Activated T-helper 17 cell treated with anti-CD3 and anti-CD28 coated beads, Interleukin-2, amount 50 U/mL, for 72 hours (primary cell): Measurements from ENCODE around the gene ST3GAL4. TPM values are rescaled to one million over a fixed set of nuclear protein-coding genes. Genes with fewer than 3 reads are reported as not detected.

Source experiments
- ATAC-seq: fragments of 150-1000 bp; cut with Tn5 transposase; replicated peaks from 2 replicates; pipeline ENCODE4 v1.10.0; 2021; ENCODE audit warnings: mild to moderate bottlenecking, moderate library complexity
- H3K27ac Mint-ChIP-seq: one replicate; pipeline ENCODE4 v1.8.0; 2022; ENCODE audit warnings: mixed read lengths
- H3K27me3 Mint-ChIP-seq: one replicate; pipeline ENCODE4 v1.8.0; 2022; ENCODE audit warnings: mixed read lengths
- H3K36me3 Mint-ChIP-seq: one replicate; pipeline ENCODE4 v1.8.0; 2022; ENCODE audit warnings: low read depth, mild to moderate bottlenecking, mixed read lengths
- H3K4me1 Mint-ChIP-seq: one replicate; pipeline ENCODE4 v1.8.0; 2022; ENCODE audit warnings: mixed read lengths
- H3K4me3 Mint-ChIP-seq: one replicate; pipeline ENCODE4 v1.8.0; 2022; ENCODE audit warnings: mild to moderate bottlenecking, mixed read lengths
- H3K9me3 Mint-ChIP-seq: one replicate; pipeline ENCODE4 v1.8.0; 2022; ENCODE audit warnings: mixed read lengths
- total RNA-seq, 2 donors: library from RNA; stranded (reverse); gene quantifications; one replicate each; pipeline ENCODE4 v1.2.3, GENCODE V29; 2022

ST3GAL4 gene
- total RNA-seq, 2 donors from 2014 or later = 10.0 to 16.2 TPM

GRCh38 chr11:126319374-126319740 is 36.1 kb upstream of the ST3GAL4 start:
- Mint-ChIP-seq H3K4me3 (peak overlapping the region; percentile 82), H3K27ac (peak overlapping the region; percentile 75), H3K9me3 (no peaks in the 10 kb centered on the region), H3K27me3 (no peaks in the 10 kb centered on the region), H3K36me3 (peaks cover 54% of the 10 kb centered on the region), H3K4me1 (peaks cover 37% of the 10 kb centered on the region)
- no peak for ATAC-seq

GRCh38 chr11:126322996-126323395 is 32.5 kb upstream of the ST3GAL4 start:
- ATAC-seq = no peak
- H3K36me3 Mint-ChIP-seq = peaks cover 45% of the 10 kb centered on the region
- no peaks in the 10 kb centered on the region for H3K9me3 Mint-ChIP-seq
- H3K4me1 Mint-ChIP-seq = peaks cover 25% of the 10 kb centered on the region
- no peak overlapping the region for H3K27ac Mint-ChIP-seq
- no peak overlapping the region for H3K4me3 Mint-ChIP-seq
- H3K27me3 Mint-ChIP-seq = no peaks in the 10 kb centered on the region

GRCh38 chr11:126327281-126328000 is 28.0 kb upstream of the ST3GAL4 start:
- no peak overlapping the region for H3K4me3 Mint-ChIP-seq
- H3K36me3 Mint-ChIP-seq = peaks cover 43% of the 10 kb centered on the region
- H3K9me3 Mint-ChIP-seq = no peaks in the 10 kb centered on the region
- ATAC-seq = no peak
- peak overlapping the region; percentile 73 for H3K27ac Mint-ChIP-seq
- no peaks in the 10 kb centered on the region for H3K27me3 Mint-ChIP-seq
- peaks cover 17% of the 10 kb centered on the region for H3K4me1 Mint-ChIP-seq

- no peak overlapping the region for H3K4me3 Mint-ChIP-seq
- H3K27ac Mint-ChIP-seq = peak overlapping the region; percentile 73
- no peaks in the 10 kb centered on the region for H3K9me3 Mint-ChIP-seq
- no peak for ATAC-seq
- peaks cover 43% of the 10 kb centered on the region for H3K36me3 Mint-ChIP-seq
- no peaks in the 10 kb centered on the region for H3K27me3 Mint-ChIP-seq
- H3K4me1 Mint-ChIP-seq = peaks cover 19% of the 10 kb centered on the region
Measured at GRCh38 chr11:126328001-126328390, 27.5 kb upstream of the ST3GAL4 start.

GRCh38 chr11:126328444-126328843 is 27.0 kb upstream of the ST3GAL4 start:
- Mint-ChIP-seq H3K27me3 (no peaks in the 10 kb centered on the region), H3K27ac (peak overlapping the region; percentile 73), H3K4me3 (no peak overlapping the region), H3K9me3 (no peaks in the 10 kb centered on the region), H3K36me3 (peaks cover 45% of the 10 kb centered on the region), H3K4me1 (peaks cover 19% of the 10 kb centered on the region)
- ATAC-seq = no peak

- ATAC-seq = no peak
Measured at GRCh38 chr11:126328938-126329643, 26.4 kb upstream of the ST3GAL4 start.

GRCh38 chr11:126329644-126330211 is 25.8 kb upstream of the ST3GAL4 start:
- Mint-ChIP-seq H3K4me1 (peaks cover 19% of the 10 kb centered on the region), H3K9me3 (no peaks in the 10 kb centered on the region), H3K36me3 (peaks cover 47% of the 10 kb centered on the region), H3K27me3 (no peaks in the 10 kb centered on the region), H3K4me3 (peak overlapping the region; percentile 23), H3K27ac (peak overlapping the region; percentile 76)
- peak; percentile 73 for ATAC-seq

More at GRCh38 chr11:126328938-126329643, 26.4 kb upstream of the ST3GAL4 start:
- Mint-ChIP-seq H3K27me3 (no peaks in the 10 kb centered on the region), H3K4me1 (peaks cover 19% of the 10 kb centered on the region), H3K9me3 (no peaks in the 10 kb centered on the region), H3K27ac (peak overlapping the region; percentile 76), H3K4me3 (peak overlapping the region; percentile 23), H3K36me3 (peaks cover 51% of the 10 kb centered on the region)

GRCh38 chr11:126331286-126331685 is 24.2 kb upstream of the ST3GAL4 start:
- Mint-ChIP-seq H3K4me3 (no peak overlapping the region), H3K36me3 (peaks cover 60% of the 10 kb centered on the region), H3K27me3 (no peaks in the 10 kb centered on the region), H3K4me1 (peaks cover 22% of the 10 kb centered on the region), H3K9me3 (no peaks in the 10 kb centered on the region), H3K27ac (no peak overlapping the region)
- no peak for ATAC-seq

- peaks cover 23% of the 10 kb centered on the region for H3K4me1 Mint-ChIP-seq
- peaks cover 61% of the 10 kb centered on the region for H3K36me3 Mint-ChIP-seq
- no peak overlapping the region for H3K4me3 Mint-ChIP-seq
- no peaks in the 10 kb centered on the region for H3K9me3 Mint-ChIP-seq
- H3K27ac Mint-ChIP-seq = peak overlapping the region; percentile 20
- H3K27me3 Mint-ChIP-seq = no peaks in the 10 kb centered on the region
- ATAC-seq = peak; percentile 89
Measured at GRCh38 chr11:126332221-126332711, 23.2 kb upstream of the ST3GAL4 start.

- Mint-ChIP-seq H3K36me3 (peaks cover 53% of the 10 kb centered on the region), H3K27ac (peak overlapping the region; percentile 20), H3K27me3 (no peaks in the 10 kb centered on the region), H3K4me3 (no peak overlapping the region), H3K4me1 (peaks cover 18% of the 10 kb centered on the region), H3K9me3 (no peaks in the 10 kb centered on the region)
- ATAC-seq = no peak
Measured at GRCh38 chr11:126333142-126333541, 22.3 kb upstream of the ST3GAL4 start.

- no peak for ATAC-seq
Measured at GRCh38 chr11:126334659-126335462, 20.6 kb upstream of the ST3GAL4 start.

GRCh38 chr11:126335463-126335760 is 20.1 kb upstream of the ST3GAL4 start:
- Mint-ChIP-seq H3K36me3 (peaks cover 71% of the 10 kb centered on the region), H3K4me3 (no peak overlapping the region), H3K27me3 (no peaks in the 10 kb centered on the region), H3K27ac (no peak overlapping the region), H3K4me1 (peaks cover 10% of the 10 kb centered on the region), H3K9me3 (no peaks in the 10 kb centered on the region)
- ATAC-seq = no peak

More at GRCh38 chr11:126334659-126335462, 20.6 kb upstream of the ST3GAL4 start:
- peaks cover 66% of the 10 kb centered on the region for H3K36me3 Mint-ChIP-seq
- H3K27me3 Mint-ChIP-seq = no peaks in the 10 kb centered on the region
- H3K9me3 Mint-ChIP-seq = no peaks in the 10 kb centered on the region
- peaks cover 10% of the 10 kb centered on the region for H3K4me1 Mint-ChIP-seq
- no peak overlapping the region for H3K4me3 Mint-ChIP-seq
- H3K27ac Mint-ChIP-seq = peak overlapping the region; percentile 64

GRCh38 chr11:126336138-126336541 is 19.3 kb upstream of the ST3GAL4 start:
- Mint-ChIP-seq H3K36me3 (peaks cover 76% of the 10 kb centered on the region), H3K4me3 (no peak overlapping the region), H3K4me1 (peaks cover 10% of the 10 kb centered on the region), H3K27ac (peak overlapping the region; percentile 58), H3K27me3 (no peaks in the 10 kb centered on the region), H3K9me3 (no peaks in the 10 kb centered on the region)
- no peak for ATAC-seq

- H3K4me3 Mint-ChIP-seq = no peak overlapping the region
- H3K36me3 Mint-ChIP-seq = peaks cover 78% of the 10 kb centered on the region
- ATAC-seq = no peak
- H3K27me3 Mint-ChIP-seq = no peaks in the 10 kb centered on the region
- no peaks in the 10 kb centered on the region for H3K9me3 Mint-ChIP-seq
- H3K4me1 Mint-ChIP-seq = peaks cover 10% of the 10 kb centered on the region
- peak overlapping the region; percentile 58 for H3K27ac Mint-ChIP-seq
Measured at GRCh38 chr11:126336671-126337101, 18.8 kb upstream of the ST3GAL4 start.
